Omental fat pad (tissue), 4 donors: ENCODE measurements around the gene PLXNA4. TPM values are rescaled to one million over a fixed set of nuclear protein-coding genes. Genes with fewer than 3 reads are reported as not detected.

Source experiments
- ATAC-seq: fragments of 150-250 bp; one replicate; pipeline ENCODE4 v1.9.1; 2016; ENCODE audit warnings: mild to moderate bottlenecking, moderate library complexity; ENCODE audit not compliant: low FRiP score
- DNase-seq: peaks from one replicate; pipeline ENCODE4 v3.0.0-alpha.2; 2019; ENCODE audit warnings: low spot score
- CTCF ChIP-seq, 3 donors: fragments of 450-650 bp; IDR thresholded peaks; one replicate each; pipeline ENCODE4 v1.5.1; 2016 to 2017; ENCODE audit warnings: antibody characterized with exemption in 3 of 3, mild to moderate bottlenecking in 3 of 3, moderate library complexity in 2 of 3
- total RNA-seq, 4 donors: library from RNA; depleted of rRNA; stranded (reverse); fragments of >200 nt; gene quantifications; one replicate each; pipeline ENCODE4 v1.1.0, GENCODE V29; 2016

PLXNA4 gene
- total RNA-seq, 4 donors from 2014 or later, result 31.4 to 111 (median 41.9) TPM

GRCh38 chr7:132560825-132561529 lies 15.3 kb downstream of the PLXNA4 start:
- TF ChIP-seq CTCF (IDR thresholded peaks at IDR 0.05), result no peak
- DNase-seq (no peak), ATAC-seq (no peak)

- ATAC-seq (no peak), DNase-seq (no peak)
- TF ChIP-seq CTCF (IDR thresholded peaks at IDR 0.05), result no peak
Measured at GRCh38 chr7:132560105-132560504, 16.2 kb downstream of the PLXNA4 start.

GRCh38 chr7:132558815-132559214 lies 17.5 kb downstream of the PLXNA4 start:
- no peak for TF ChIP-seq CTCF (IDR thresholded peaks at IDR 0.05)
- no peak for ATAC-seq

GRCh38 chr7:132557489-132558044 lies 18.7 kb downstream of the PLXNA4 start:
- TF ChIP-seq CTCF (IDR thresholded peaks at IDR 0.05), result no peak
- DNase-seq (no peak), ATAC-seq (no peak)

More at GRCh38 chr7:132558815-132559214, 17.5 kb downstream of the PLXNA4 start:
- DNase-seq, result no peak

- DNase-seq (no peak), ATAC-seq (no peak)
- TF ChIP-seq CTCF (IDR thresholded peaks at IDR 0.05), result no peak
Measured at GRCh38 chr7:132554446-132554845, 21.8 kb downstream of the PLXNA4 start.

- no peak for ATAC-seq
- no peak for TF ChIP-seq CTCF (IDR thresholded peaks at IDR 0.05)
- no peak for DNase-seq
Measured at GRCh38 chr7:132553031-132553430, 23.2 kb downstream of the PLXNA4 start.

- ATAC-seq (no peak), DNase-seq (no peak)
- no peak for TF ChIP-seq CTCF (IDR thresholded peaks at IDR 0.05)
Measured at GRCh38 chr7:132551886-132552285, 24.4 kb downstream of the PLXNA4 start.
